Neural cell (in vitro differentiated cells): ENCODE data around the gene LY6G6F.

Experiments used
- CTCF ChIP-seq: fragments of 450-650 bp; IDR thresholded peaks from 2 replicates; pipeline ENCODE4 v1.5.1; 2014; ENCODE audit warnings: antibody characterized with exemption, mild to moderate bottlenecking, moderate library complexity; ENCODE audit not compliant: poor library complexity, severe bottlenecking
- EP300 ChIP-seq: fragments of 450-650 bp; conservative IDR thresholded peaks from 2 replicates; pipeline ENCODE4 v1.6.1; 2014; ENCODE audit warnings: antibody characterized with exemption, mild to moderate bottlenecking, moderate library complexity; ENCODE audit not compliant: poor library complexity, severe bottlenecking
- EZH2 ChIP-seq: fragments of 200-600, 300-800 bp; shearing (Covaris generic), sonication (generic); IDR thresholded peaks from 2 replicates; pipeline ENCODE4 v1.6.1; 2014; ENCODE audit warnings: antibody characterized with exemption, low read length, borderline replicate concordance, mild to moderate bottlenecking; ENCODE audit not compliant: insufficient read depth, poor library complexity, severe bottlenecking
- RAD21 ChIP-seq: fragments of 450-650 bp; conservative IDR thresholded peaks from 2 replicates; pipeline ENCODE4 v1.6.1; 2014; ENCODE audit warnings: antibody characterized with exemption, mild to moderate bottlenecking, moderate library complexity
- SMC3 ChIP-seq: fragments of 450-650 bp; conservative IDR thresholded peaks from 2 replicates; pipeline ENCODE4 v1.6.1; 2014; ENCODE audit warnings: antibody characterized with exemption, mild to moderate bottlenecking, moderate library complexity; ENCODE audit not compliant: poor library complexity

- TF ChIP-seq EP300 (no peak), CTCF (no peak), RAD21 (no peak), EZH2 (no peak), SMC3 (no peak)
Measured at GRCh38 chr6:31728767-31729514, 22.3 kb downstream of the LY6G6F start, which contains the start of gene DDAH2.
